Epithelial cell of proximal tubule (primary cell): Measurements from ENCODE around the gene MMP11. TPM values are rescaled to one million over a fixed set of nuclear protein-coding genes. Genes with fewer than 3 reads are reported as not detected.

Experiments used
- DNase-seq: peaks from one replicate; pipeline ENCODE4 v3.0.0-alpha.2; 2011; ENCODE audit warnings: low read depth
- H3K4me3 ChIP-seq: 2 replicates; pipeline ENCODE4 v1.5.1; 2011; ENCODE audit warnings: low read depth, mild to moderate bottlenecking, low read length
- CTCF ChIP-seq: conservative IDR thresholded peaks from 2 replicates; pipeline ENCODE4 v1.5.1; 2012; ENCODE audit warnings: low read depth, mild to moderate bottlenecking, low read length
- total RNA-seq: library from RNA; depleted of rRNA; stranded (reverse); fragments of >200 nt; gene quantifications from 2 replicates; pipeline ENCODE4 v1.2.3, GENCODE V29; 2015

MMP11 gene
- total RNA-seq, 1 donor from 2014 or later: 22.3 TPM

- DNase-seq: no peak
- peak; percentile 77 for TF ChIP-seq CTCF
- H3K4me3 ChIP-seq: peak within 1 kb of the TSS; percentile 78
Observed at GRCh38 chr22:23767673-23768548, 4.7 kb upstream of the MMP11 start, which contains the start of gene CHCHD10. CHCHD10 (minus strand) TSS chr22:23767972; CDS start chr22:23767874, 98 bp downstream.

GRCh38 chr22:23769321-23769965 is 3.2 kb upstream of the MMP11 start:
- TF ChIP-seq CTCF: no peak
- H3K4me3 ChIP-seq: no peak overlapping the region
- no peak for DNase-seq

- no peak for DNase-seq
- no peak for TF ChIP-seq CTCF
- peak overlapping the region; percentile 42 for H3K4me3 ChIP-seq
Observed at GRCh38 chr22:23772315-23772648, 367 bp upstream of the MMP11 start.

- DNase-seq: no peak
- TF ChIP-seq CTCF: no peak
- H3K4me3 ChIP-seq: peak overlapping the region; percentile 44
Observed at GRCh38 chr22:23773483-23774113, 949 bp downstream of the MMP11 start.

- H3K4me3 ChIP-seq: no peak overlapping the region
- no peak for DNase-seq
Observed at GRCh38 chr22:23774114-23774921, 1.7 kb downstream of the MMP11 start.

More at GRCh38 chr22:23774114-23774921, 1.7 kb downstream of the MMP11 start:
- no peak for TF ChIP-seq CTCF
